HCT116 (cell line): Measurements from ENCODE around the gene PTPRF. TPM values are rescaled to one million over a fixed set of nuclear protein-coding genes. Genes with fewer than 3 reads are reported as not detected.

ENCODE experiments used
- ATAC-seq: fragments of 200-7000 bp; cut with Tn5 transposase; 2 replicates; pipeline ENCODE4 v1.9.1; 2020; ENCODE audit warnings: mild to moderate bottlenecking, moderate library complexity
- BruUV-seq: library from RNA; stranded (reverse); fragments of 400-500 nt; replicated peaks from 2 replicates; lab custom pipeline; 2021; lab: Mats Ljungman, UMichigan
- CTCF ChIA-PET: fragments of 300-600 bp; sonication (Branson Sonifier 250); formaldehyde crosslinking; loops from one replicate; lab custom pipeline; 2021; ENCODE audit warnings: antibody characterized with exemption; lab: Charles Lee
- POLR2A ChIA-PET: fragments of 300-600, 350-600 bp; sonication (Branson Sonifier 250); formaldehyde crosslinking; loops from one replicate; lab custom pipeline; 2021; ENCODE audit warnings: antibody characterized with exemption; lab: Charles Lee
- RAD21 ChIA-PET, 2 experiments: fragments of 300-600 bp; sonication (Branson Sonifier 250); formaldehyde crosslinking; loops; one replicate each; lab custom pipeline; 2023; ENCODE audit warnings: low total read pairs in 2 of 2; ENCODE audit not compliant: uncharacterized antibody in 2 of 2, unreplicated experiment in 2 of 2, low non-redundant PET in 1 of 2; lab: Charles Lee
- DNase-seq: peaks from one replicate; pipeline ENCODE4 v3.0.0-alpha.2; 2010; ENCODE audit warnings: low read depth, low spot score
- H2AFZ ChIP-seq: fragments of 200-600 bp; shearing (Covaris generic), sonication (generic); 2 replicates; pipeline ENCODE4 v1.6.1; 2017; ENCODE audit warnings: low read depth, mixed run types, mixed read lengths, antibody characterized with exemption, low read length; ENCODE audit not compliant: poor library complexity, severe bottlenecking
- H3K27ac ChIP-seq: 2 replicates; pipeline ENCODE4 v1.5.1; 2012; ENCODE audit warnings: low read depth, low read length
- H3K27me3 ChIP-seq: fragments of 200-600 bp; sonication (generic); 2 replicates; pipeline ENCODE4 v1.6.1; 2016; ENCODE audit warnings: mixed run types, low read length, mixed read lengths; ENCODE audit not compliant: insufficient read depth
- H3K36me3 ChIP-seq, 2 experiments: fragments of 200-500 bp in 1 of 2; fragments of 200-600 bp in 1 of 2; sonication (Bioruptor generic) in 1 of 2; sonication (generic) in 1 of 2; 2 replicates each; pipeline versions ENCODE4 v1.5.1 to v1.6.1; 2014 to 2016; ENCODE audit warnings: low read length in 2 of 2, inconsistent platforms in 1 of 2, mixed read lengths in 1 of 2, mixed run types in 1 of 2; ENCODE audit not compliant: insufficient read depth in 2 of 2, control insufficient read depth in 1 of 2
- H3K4me1 ChIP-seq, 2 experiments: fragments of 200-600 bp in 1 of 2; sonication (generic) in 1 of 2; 2 replicates each; pipeline versions ENCODE4 v1.5.1 to v1.6.1; 2012 to 2017; ENCODE audit warnings: low read length in 2 of 2, inconsistent platforms in 1 of 2, mild to moderate bottlenecking in 1 of 2, mixed read lengths in 1 of 2, mixed run types in 1 of 2, moderate library complexity in 1 of 2; ENCODE audit not compliant: insufficient read depth in 2 of 2, control insufficient read depth in 1 of 2
- H3K4me2 ChIP-seq: fragments of 200-600 bp; sonication (generic); 2 replicates; pipeline ENCODE4 v1.6.1; 2017; ENCODE audit warnings: mixed run types, low read length, mixed read lengths
- H3K4me3 ChIP-seq, 2 experiments: fragments of 200-600 bp in 1 of 2; sonication (generic) in 1 of 2; replicated peaks in 1 of 2; 2 replicates each; pipeline ENCODE4 v1.5.1; 2011 to 2016; ENCODE audit warnings: low read length in 2 of 2, control low read depth in 1 of 2, low read depth in 1 of 2, mild to moderate bottlenecking in 1 of 2, mixed read lengths in 1 of 2, mixed run types in 1 of 2
- H3K79me2 ChIP-seq: fragments of 200-600 bp; sonication (generic); 2 replicates; pipeline ENCODE4 v1.6.1; 2017; ENCODE audit warnings: mild to moderate bottlenecking, mixed run types, low read length, moderate library complexity, mixed read lengths; ENCODE audit not compliant: insufficient read depth
- H3K9ac ChIP-seq: fragments of 200-600 bp; sonication (generic); 2 replicates; pipeline ENCODE4 v1.6.1; 2016; ENCODE audit warnings: low read length, mixed read lengths
- H3K9me2 ChIP-seq: fragments of 200-600 bp; sonication (generic), shearing (Covaris generic); 2 replicates; pipeline ENCODE4 v1.6.1; 2017; ENCODE audit warnings: mixed run types, mild to moderate bottlenecking, moderate library complexity; ENCODE audit not compliant: insufficient read depth
- H3K9me3 ChIP-seq, 2 experiments: fragments of 200-500 bp in 1 of 2; fragments of 200-600 bp in 1 of 2; sonication (Bioruptor generic) in 1 of 2; sonication (generic) in 1 of 2; 2 replicates each; pipeline ENCODE4 v1.6.1; 2014 to 2017; ENCODE audit warnings: low read length in 2 of 2, mixed read lengths in 2 of 2, inconsistent platforms in 1 of 2, low read depth in 1 of 2, mild to moderate bottlenecking in 1 of 2, mixed run types in 1 of 2, moderate library complexity in 1 of 2; ENCODE audit not compliant: control insufficient read depth in 1 of 2, insufficient read depth in 1 of 2
- H4K20me1 ChIP-seq: fragments of 200-600 bp; sonication (generic), shearing (Covaris generic); 2 replicates; pipeline ENCODE4 v1.6.1; 2017; ENCODE audit warnings: mixed run types, mild to moderate bottlenecking, moderate library complexity; ENCODE audit not compliant: insufficient read depth
- CEBPB ChIP-seq: IDR thresholded peaks from 2 replicates; pipeline ENCODE4 v1.6.1; 2012; ENCODE audit warnings: low read depth
- EGR1 ChIP-seq: IDR thresholded peaks from 2 replicates; pipeline ENCODE4 v1.6.1; 2012; ENCODE audit warnings: low read depth
- FOSL1 ChIP-seq: IDR thresholded peaks from 2 replicates; pipeline ENCODE4 v1.6.1; 2012; ENCODE audit warnings: low read depth
- MAX ChIP-seq: IDR thresholded peaks from 2 replicates; pipeline ENCODE4 v1.6.1; 2012
- POLR2A ChIP-seq: IDR thresholded peaks from 2 replicates; pipeline ENCODE4 v1.7.0; 2011; ENCODE audit warnings: borderline replicate concordance; ENCODE audit not compliant: insufficient read depth, insufficient read length; ENCODE audit errors: extremely low read depth
- POLR2AphosphoS5 ChIP-seq: IDR thresholded peaks from 2 replicates; pipeline ENCODE4 v1.6.1; 2011; ENCODE audit warnings: mild to moderate bottlenecking, low read depth, low read length, moderate library complexity
- REST ChIP-seq: IDR thresholded peaks from 2 replicates; pipeline ENCODE4 v1.6.1; 2012; ENCODE audit warnings: low read depth
- SP1 ChIP-seq: IDR thresholded peaks from 2 replicates; pipeline ENCODE4 v1.6.1; 2012; ENCODE audit warnings: low read depth
- TCF7L2 ChIP-seq: IDR thresholded peaks from 2 replicates; pipeline ENCODE4 v1.7.0; 2011; ENCODE audit warnings: borderline replicate concordance, inconsistent platforms; ENCODE audit not compliant: insufficient read depth, insufficient read length; ENCODE audit errors: extremely low read depth
- YY1 ChIP-seq: IDR thresholded peaks from 2 replicates; pipeline ENCODE4 v1.6.1; 2011; ENCODE audit warnings: low read length, low read depth, moderate library complexity, mild to moderate bottlenecking; ENCODE audit not compliant: insufficient replicate concordance; ENCODE audit errors: extremely low read depth
- ZFX ChIP-seq: fragments of 450-650 bp; IDR thresholded peaks from 2 replicates; pipeline ENCODE4 v1.6.1; 2017
- intact Hi-C: fragments of 100-400 bp; cut with micrococcal nuclease; formaldehyde crosslinking; loops from 2 replicates; pipeline ENCODE4 v1.10.0; 2022
- total RNA-seq: library from RNA; stranded (reverse); gene quantifications from one replicate; pipeline ENCODE4 v1.2.1, GENCODE V29; 2021; ENCODE audit not compliant: unreplicated experiment
- TF ChIP-seq, protein P1 (sequence below), 3 experiments: fragments of 200-600 bp in 1 of 3; sonication (generic) in 1 of 3; IDR thresholded peaks in 2 of 3; conservative IDR thresholded peaks in 1 of 3; 2 replicates each; pipeline ENCODE4 v1.5.1; 2012 to 2017; ENCODE audit warnings: low read depth in 2 of 3, low read length in 2 of 3, antibody characterized with exemption in 1 of 3, borderline replicate concordance in 1 of 3, control low read depth in 1 of 3, mild to moderate bottlenecking in 1 of 3, mixed read lengths in 1 of 3, mixed run types in 1 of 3, moderate library complexity in 1 of 3; ENCODE audit not compliant: insufficient read depth in 1 of 3

Gene PTPRF
- total RNA-seq, 1 experiment from 2014 or later: 224 TPM

DNA sequence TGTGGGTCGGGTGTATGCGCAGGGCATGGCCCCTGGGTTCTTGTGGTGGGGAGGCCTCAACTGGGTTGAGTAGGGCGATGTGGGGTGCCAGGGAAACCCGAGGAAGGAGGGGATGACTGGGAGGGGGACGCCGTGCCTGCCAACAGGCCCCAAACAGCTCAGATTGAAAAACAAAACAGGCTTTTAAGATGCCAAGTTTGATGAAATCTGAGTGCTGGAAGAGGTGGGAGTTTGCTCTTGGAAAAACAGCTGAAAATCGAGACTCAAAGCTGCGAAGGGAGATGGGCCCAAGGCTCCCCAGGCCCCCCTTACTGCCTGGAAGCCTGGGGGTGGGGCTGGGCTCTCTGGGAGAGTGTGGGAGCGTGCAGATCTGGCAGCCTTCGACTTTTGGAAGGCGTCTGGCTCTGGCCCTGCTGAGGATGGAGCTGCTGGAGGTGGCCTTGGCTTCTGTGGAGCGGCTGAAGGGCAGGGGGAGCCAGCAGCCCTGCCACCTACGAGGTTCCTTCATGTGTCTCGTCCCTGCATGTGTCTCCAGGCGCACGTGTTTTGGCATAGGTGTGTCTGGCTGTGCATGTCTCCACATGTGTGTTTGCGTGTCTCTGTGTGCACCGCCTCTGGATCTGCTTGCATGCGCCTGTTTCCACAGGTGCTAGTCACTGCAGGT, 33.3 kb downstream of the PTPRF start:
- H3K9me3 ChIP-seq: no peaks in the 10 kb centered on the region
- CTCF ChIA-PET: no interaction called here
- no peaks in the 10 kb centered on the region for H4K20me1 ChIP-seq
- peaks cover 0 to 18% of the 10 kb centered on the region in 2 experiments; a peak in 1 of 4 replicates for H3K36me3 ChIP-seq
- H3K27ac ChIP-seq: no peak overlapping the region
- no peaks in the 10 kb centered on the region for H3K9me2 ChIP-seq
- peaks cover 66% of the 10 kb centered on the region; the same call in 1 of the 2 replicates for H3K79me2 ChIP-seq
- no TSS peak for BruUV-seq
- RAD21 ChIA-PET: no interaction called here
- TF ChIP-seq EGR1 (no peak), POLR2A (no peak), TCF7L2 (no peak), ZFX (no peak), REST (no peak), FOSL1 (no peak), YY1 (no peak), POLR2AphosphoS5 (no peak), MAX (no peak), SP1 (no peak), CEBPB (no peak)
- TF ChIP-seq, protein P1, sequence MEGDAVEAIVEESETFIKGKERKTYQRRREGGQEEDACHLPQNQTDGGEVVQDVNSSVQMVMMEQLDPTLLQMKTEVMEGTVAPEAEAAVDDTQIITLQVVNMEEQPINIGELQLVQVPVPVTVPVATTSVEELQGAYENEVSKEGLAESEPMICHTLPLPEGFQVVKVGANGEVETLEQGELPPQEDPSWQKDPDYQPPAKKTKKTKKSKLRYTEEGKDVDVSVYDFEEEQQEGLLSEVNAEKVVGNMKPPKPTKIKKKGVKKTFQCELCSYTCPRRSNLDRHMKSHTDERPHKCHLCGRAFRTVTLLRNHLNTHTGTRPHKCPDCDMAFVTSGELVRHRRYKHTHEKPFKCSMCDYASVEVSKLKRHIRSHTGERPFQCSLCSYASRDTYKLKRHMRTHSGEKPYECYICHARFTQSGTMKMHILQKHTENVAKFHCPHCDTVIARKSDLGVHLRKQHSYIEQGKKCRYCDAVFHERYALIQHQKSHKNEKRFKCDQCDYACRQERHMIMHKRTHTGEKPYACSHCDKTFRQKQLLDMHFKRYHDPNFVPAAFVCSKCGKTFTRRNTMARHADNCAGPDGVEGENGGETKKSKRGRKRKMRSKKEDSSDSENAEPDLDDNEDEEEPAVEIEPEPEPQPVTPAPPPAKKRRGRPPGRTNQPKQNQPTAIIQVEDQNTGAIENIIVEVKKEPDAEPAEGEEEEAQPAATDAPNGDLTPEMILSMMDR (IDR thresholded peaks at IDR 0.05 in 2 of 3, conservative IDR thresholded peaks at IDR 0.05 in 1 of 3; ENCODE audit: borderline replicate concordance in 1 of 3, insufficient read depth in 1 of 3, low read depth in 2 of 3, low read length in 2 of 3): no peak
- H3K4me2 ChIP-seq: no peak overlapping the region
- no peaks in the 10 kb centered on the region for H3K4me1 ChIP-seq
- DNase-seq: no peak
- no peak overlapping the region for H3K9ac ChIP-seq
- no peak overlapping the region for H2AFZ ChIP-seq
- H3K27me3 ChIP-seq: no peaks in the 10 kb centered on the region
- POLR2A ChIA-PET: no interaction called here
- no peak overlapping the region for H3K4me3 ChIP-seq
- intact Hi-C loops: no loop called here
- ATAC-seq: no peak
